ENCODE data around the gene SLC15A3.
"Not testable (repeated sequence)": the region's sequence is repeated elsewhere in the genome, so short reads cannot be mapped to it uniquely, and the experiment has no call there.

The SLC15A3 gene

GRCh38 chr11:60977224-60977623, 25.2 kb upstream of the SLC15A3 start:
- no peak for DNase-seq (ENCODE audit: extremely low read depth in 1 of 2, low read depth in 1 of 2)

GRCh38 chr11:60974726-60975125, 22.8 kb upstream of the SLC15A3 start:
- DNase-seq (ENCODE audit: extremely low read depth in 1 of 2, low read depth in 1 of 2): no peak

- DNase-seq (ENCODE audit: extremely low read depth in 1 of 2, low read depth in 1 of 2): not testable (repeated sequence)
These were observed 22.3 kb upstream of the SLC15A3 start for GRCh38 chr11:60974316-60974715.

GRCh38 chr11:60973699-60974098, 21.7 kb upstream of the SLC15A3 start:
- DNase-seq (ENCODE audit: extremely low read depth in 1 of 2, low read depth in 1 of 2): no peak

- no peak for DNase-seq (ENCODE audit: extremely low read depth in 1 of 2, low read depth in 1 of 2)
These were observed 20.4 kb upstream of the SLC15A3 start for GRCh38 chr11:60972182-60973030.

GRCh38 chr11:60971520-60971919, 19.5 kb upstream of the SLC15A3 start, which contains the start of gene CD6:
TSS of gene CD6 (plus strand) at chr11:60971680. CDS start at chr11:60971866, 186 bp downstream.
- DNase-seq (ENCODE audit: extremely low read depth in 1 of 2, low read depth in 1 of 2): peak; percentile 33 to 61

- no peak for DNase-seq (ENCODE audit: extremely low read depth in 1 of 2, low read depth in 1 of 2)
These were observed 18.9 kb upstream of the SLC15A3 start for GRCh38 chr11:60970890-60971289.

GRCh38 chr11:60970369-60970774, 18.4 kb upstream of the SLC15A3 start:
- DNase-seq (ENCODE audit: extremely low read depth in 1 of 2, low read depth in 1 of 2): peak; percentile 67 to 70

- DNase-seq (ENCODE audit: extremely low read depth in 1 of 2, low read depth in 1 of 2): no peak
These were observed 16.2 kb upstream of the SLC15A3 start for GRCh38 chr11:60968223-60968622.

GRCh38 chr11:60966890-60967289, 14.9 kb upstream of the SLC15A3 start:
- DNase-seq (ENCODE audit: extremely low read depth in 1 of 2, low read depth in 1 of 2): no peak

- no peak for DNase-seq (ENCODE audit: extremely low read depth in 1 of 2, low read depth in 1 of 2)
These were observed 12.8 kb upstream of the SLC15A3 start for GRCh38 chr11:60964801-60965200.

GRCh38 chr11:60960405-60960804, 8.4 kb upstream of the SLC15A3 start:
- DNase-seq (ENCODE audit: extremely low read depth in 1 of 2, low read depth in 1 of 2): no peak

- no peak for DNase-seq (ENCODE audit: extremely low read depth in 1 of 2, low read depth in 1 of 2)
These were observed 7.5 kb upstream of the SLC15A3 start for GRCh38 chr11:60959431-60959830.

- DNase-seq (ENCODE audit: extremely low read depth in 1 of 2, low read depth in 1 of 2): no peak
These were observed 5.2 kb upstream of the SLC15A3 start for GRCh38 chr11:60957188-60957587.

- DNase-seq (ENCODE audit: extremely low read depth in 1 of 2, low read depth in 1 of 2): no peak
These were observed 3.6 kb upstream of the SLC15A3 start for GRCh38 chr11:60955571-60955970.

- no peak for DNase-seq (ENCODE audit: extremely low read depth in 1 of 2, low read depth in 1 of 2)
These were observed 2.4 kb upstream of the SLC15A3 start for GRCh38 chr11:60954421-60954820.

GRCh38 chr11:60953781-60954180, 1.8 kb upstream of the SLC15A3 start:
- no peak for DNase-seq (ENCODE audit: extremely low read depth in 1 of 2, low read depth in 1 of 2)

- no peak for DNase-seq (ENCODE audit: extremely low read depth in 1 of 2, low read depth in 1 of 2)
These were observed 780 bp upstream of the SLC15A3 start for GRCh38 chr11:60952742-60953170.

- no peak for DNase-seq (ENCODE audit: extremely low read depth in 1 of 2, low read depth in 1 of 2)
These were observed 421 bp downstream of the SLC15A3 start for GRCh38 chr11:60951606-60951903.

GRCh38 chr11:60950933-60951605, 907 bp downstream of the SLC15A3 start:
- no peak for DNase-seq (ENCODE audit: extremely low read depth in 1 of 2, low read depth in 1 of 2)

GRCh38 chr11:60950024-60950423, 2.0 kb downstream of the SLC15A3 start:
- DNase-seq (ENCODE audit: extremely low read depth in 1 of 2, low read depth in 1 of 2): no peak

- no peak for DNase-seq (ENCODE audit: extremely low read depth in 1 of 2, low read depth in 1 of 2)
These were observed 3.7 kb downstream of the SLC15A3 start for GRCh38 chr11:60948250-60948649.

Data from activated CD8-positive, alpha-beta memory T cell treated with anti-CD3 and anti-CD28 coated beads for 1 hour (primary cell).